ENCODE measurements around the gene ZRANB1.

Gene ZRANB1

DNA sequence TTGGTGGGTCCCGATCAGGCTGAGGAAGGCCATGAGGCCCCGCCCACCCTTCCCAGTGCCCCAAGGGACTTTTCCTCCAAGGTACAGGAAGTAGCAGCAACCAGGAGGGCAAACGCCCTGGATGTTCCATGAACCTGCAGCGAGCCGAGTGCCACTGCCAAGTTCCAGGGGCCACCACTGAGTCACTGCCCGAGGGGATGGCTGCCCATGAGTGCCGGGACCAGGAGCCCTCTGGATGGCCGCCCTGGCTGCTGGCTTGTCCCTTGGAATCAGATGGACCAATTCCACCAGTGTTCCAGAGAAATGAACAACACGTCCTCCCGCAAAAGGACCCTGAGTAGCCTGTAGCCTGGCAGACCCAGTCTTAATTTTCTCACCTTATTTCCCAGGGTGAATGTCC is 74.2 kb downstream of the ZRANB1 start:
- TF ChIP-seq ELF4 (IDR thresholded peaks at IDR 0.05) (no peak), HDGF (IDR thresholded peaks at IDR 0.05; ENCODE audit: borderline replicate concordance) (no peak), ZNF384 (IDR thresholded peaks at IDR 0.05) (no peak), NFRKB (IDR thresholded peaks at IDR 0.05) (no peak), FOXA1 (IDR thresholded peaks at IDR 0.05) (no peak), TARDBP (IDR thresholded peaks at IDR 0.05) (no peak)
- POLR2A ChIA-PET = no interaction called here
- CTCF ChIA-PET = no interaction called here
- DNase-seq (ENCODE audit: extremely low spot score) = no peak

DNA sequence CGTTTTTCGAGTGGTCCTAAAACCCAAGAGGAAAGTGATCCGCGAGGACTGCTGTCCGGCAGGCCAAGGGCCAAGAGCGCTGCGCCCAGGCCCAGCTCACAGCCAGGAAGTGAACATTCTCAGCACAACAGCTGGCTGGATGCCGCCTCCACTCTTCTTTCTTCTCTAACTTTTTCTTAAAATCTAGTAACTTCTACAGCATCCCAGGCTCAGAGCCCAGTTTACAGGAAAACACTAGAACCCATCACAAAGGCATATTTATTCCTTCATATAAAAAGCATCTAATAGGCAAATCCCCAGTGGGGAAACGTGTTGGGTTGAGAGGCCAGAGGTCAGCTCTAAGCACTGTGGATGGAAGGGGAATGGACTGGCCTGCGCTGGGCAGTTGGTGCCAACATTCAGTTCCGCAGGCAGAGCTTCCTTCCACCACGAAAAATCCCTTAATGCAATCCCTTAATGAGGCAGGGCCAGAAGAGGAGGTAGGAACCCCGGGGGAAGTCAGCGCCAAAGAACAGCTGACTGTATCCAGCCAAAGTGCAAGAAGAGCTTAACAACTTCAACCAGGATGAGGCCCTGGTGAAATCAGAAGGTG is 74.8 kb downstream of the ZRANB1 start:
- DNase-seq (ENCODE audit: extremely low spot score) = no peak
- TF ChIP-seq TARDBP (IDR thresholded peaks at IDR 0.05) (no peak), BHLHE40 (IDR thresholded peaks at IDR 0.05; ENCODE audit: borderline replicate concordance) (no peak), LEF1 (IDR thresholded peaks at IDR 0.05; ENCODE audit: borderline replicate concordance) (no peak), CTBP1 (IDR thresholded peaks at IDR 0.05; ENCODE audit: borderline replicate concordance) (no peak), FOXA1 (IDR thresholded peaks at IDR 0.05) (no peak), SUZ12 (IDR thresholded peaks at IDR 0.05) (no peak), ARNT (IDR thresholded peaks at IDR 0.05) (no peak), FOXM1 (IDR thresholded peaks at IDR 0.05; ENCODE audit: borderline replicate concordance) (no peak), FOXK2 (IDR thresholded peaks at IDR 0.05) (no peak), ZNF384 (IDR thresholded peaks at IDR 0.05) (no peak), SP1 (IDR thresholded peaks at IDR 0.05) (no peak)
- TF ChIP-seq, protein P1, sequence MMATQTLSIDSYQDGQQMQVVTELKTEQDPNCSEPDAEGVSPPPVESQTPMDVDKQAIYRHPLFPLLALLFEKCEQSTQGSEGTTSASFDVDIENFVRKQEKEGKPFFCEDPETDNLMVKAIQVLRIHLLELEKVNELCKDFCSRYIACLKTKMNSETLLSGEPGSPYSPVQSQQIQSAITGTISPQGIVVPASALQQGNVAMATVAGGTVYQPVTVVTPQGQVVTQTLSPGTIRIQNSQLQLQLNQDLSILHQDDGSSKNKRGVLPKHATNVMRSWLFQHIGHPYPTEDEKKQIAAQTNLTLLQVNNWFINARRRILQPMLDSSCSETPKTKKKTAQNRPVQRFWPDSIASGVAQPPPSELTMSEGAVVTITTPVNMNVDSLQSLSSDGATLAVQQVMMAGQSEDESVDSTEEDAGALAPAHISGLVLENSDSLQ (IDR thresholded peaks at IDR 0.05) = no peak
- ChIA-PET POLR2A (no interaction called here), CTCF (no interaction called here)

DNA sequence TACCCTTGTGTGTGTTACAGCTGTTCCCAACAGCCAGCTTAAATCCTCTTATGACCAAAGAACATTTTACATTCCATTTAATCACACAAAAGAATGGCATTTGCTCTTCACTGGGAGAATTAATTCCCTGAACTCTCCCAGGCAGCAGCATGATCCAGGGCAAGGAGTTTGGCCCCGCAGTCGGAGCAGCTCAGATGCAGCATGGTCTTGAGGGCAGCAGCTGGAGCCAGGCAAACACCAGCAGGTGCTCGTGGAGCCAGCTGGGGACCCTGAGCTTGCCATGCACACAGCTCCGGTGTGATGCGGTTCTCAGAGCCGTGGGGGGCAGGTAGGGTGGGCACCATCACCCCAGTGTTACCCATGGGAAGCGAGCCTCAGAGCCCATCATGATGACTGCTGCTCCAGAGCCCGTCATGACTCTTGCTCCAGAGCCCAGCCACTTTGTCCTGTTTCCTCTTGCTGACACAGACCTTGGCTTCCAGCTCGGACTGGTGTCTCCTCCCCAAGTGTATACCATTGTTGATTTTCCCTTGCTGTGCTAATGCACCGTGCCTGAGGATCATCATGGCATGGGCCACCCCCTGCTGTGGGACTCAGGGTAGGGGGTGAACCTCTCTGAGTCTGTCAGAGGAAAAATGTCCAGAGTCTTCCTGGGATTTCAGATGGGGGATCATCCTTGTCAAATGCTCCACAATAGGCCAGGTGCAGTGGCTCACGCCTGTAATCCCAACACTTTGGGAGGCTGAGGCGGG is 75.8 kb downstream of the ZRANB1 start:
- DNase-seq (ENCODE audit: extremely low spot score) = no peak
- ChIA-PET CTCF (no interaction called here), POLR2A (no interaction called here)
- no peak for TF ChIP-seq ZNF384 (IDR thresholded peaks at IDR 0.05)
- TF ChIP-seq LEF1 (IDR thresholded peaks at IDR 0.05; ENCODE audit: borderline replicate concordance) = no peak
- TF ChIP-seq, protein P1 (IDR thresholded peaks at IDR 0.05) = no peak
- TF ChIP-seq ELF4 (IDR thresholded peaks at IDR 0.05) = no peak
- TF ChIP-seq NFRKB (IDR thresholded peaks at IDR 0.05) = no peak
- no peak for TF ChIP-seq FOXM1 (IDR thresholded peaks at IDR 0.05; ENCODE audit: borderline replicate concordance)
- no peak for TF ChIP-seq BHLHE40 (IDR thresholded peaks at IDR 0.05; ENCODE audit: borderline replicate concordance)
- no peak for TF ChIP-seq FOXA1 (IDR thresholded peaks at IDR 0.05)
- TF ChIP-seq ARNT (IDR thresholded peaks at IDR 0.05) = no peak
- TF ChIP-seq CTBP1 (IDR thresholded peaks at IDR 0.05; ENCODE audit: borderline replicate concordance) = no peak
- TF ChIP-seq SP1 (IDR thresholded peaks at IDR 0.05) = no peak
- TF ChIP-seq L3MBTL2 (conservative IDR thresholded peaks at IDR 0.05) = no peak
- TF ChIP-seq SUZ12 (IDR thresholded peaks at IDR 0.05) = no peak
- no peak for TF ChIP-seq HDGF (IDR thresholded peaks at IDR 0.05; ENCODE audit: borderline replicate concordance)
- TF ChIP-seq FOXK2 (IDR thresholded peaks at IDR 0.05) = no peak
- no peak for TF ChIP-seq TARDBP (IDR thresholded peaks at IDR 0.05)

DNA sequence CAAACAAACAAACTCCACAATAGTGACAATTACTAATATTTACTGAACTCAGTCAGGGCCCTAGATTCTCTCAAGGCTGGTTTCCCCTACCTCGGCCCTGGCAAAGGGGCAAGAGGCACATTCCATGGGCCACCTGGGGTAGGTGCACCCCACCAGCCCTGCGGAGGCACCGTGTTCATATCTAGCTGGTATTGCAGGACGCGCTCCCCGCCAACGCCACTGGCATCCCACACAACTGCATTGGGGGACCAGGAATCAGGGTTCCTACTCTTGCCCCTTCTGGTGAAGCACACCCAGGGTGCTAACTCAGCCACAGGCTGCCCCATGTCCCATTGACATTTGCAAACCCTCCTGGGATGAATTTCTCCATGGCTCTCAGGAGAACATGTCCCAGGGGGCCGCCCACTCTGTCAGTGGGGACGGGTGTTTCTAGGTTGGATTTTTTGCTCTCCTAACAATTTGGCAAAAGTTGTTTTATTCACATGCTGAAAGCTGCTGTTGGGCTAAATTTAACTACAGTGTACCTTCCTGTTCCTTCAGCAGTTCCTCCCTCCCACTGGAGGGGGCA is 76.7 kb downstream of the ZRANB1 start:
- ChIA-PET CTCF (no interaction called here), POLR2A (no interaction called here)

DNA sequence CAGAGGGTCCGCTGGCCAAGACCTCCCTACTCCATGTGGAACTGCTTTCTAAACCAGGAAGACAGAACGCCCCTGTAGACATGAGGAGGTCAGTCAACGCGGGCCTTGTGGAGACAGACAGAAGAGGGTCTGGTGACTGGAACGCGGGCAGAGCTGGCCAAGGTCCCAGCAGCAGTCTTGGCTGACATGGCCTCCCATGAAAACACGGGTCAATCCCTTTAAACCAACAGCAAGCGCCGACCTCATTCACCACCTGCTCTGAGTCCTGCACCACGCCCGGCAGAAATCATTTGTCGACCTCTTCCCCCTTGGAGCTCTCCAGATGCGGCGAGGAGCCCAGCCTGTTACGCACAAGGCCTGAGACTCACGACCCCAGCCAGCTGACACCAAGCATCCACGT is 78.5 kb downstream of the ZRANB1 start:
- no peak for DNase-seq (ENCODE audit: extremely low spot score)
- TF ChIP-seq NFRKB (IDR thresholded peaks at IDR 0.05) = no peak
- ChIA-PET CTCF (no interaction called here), POLR2A (interaction anchor here (1.2 kb wide), 1 partner anchor 13 kb away, joined by 4 read pairs; no protein-coding TSS in a partner anchor)

More for the DNA sequence above, 76.7 kb downstream of the ZRANB1 start:
- DNase-seq (ENCODE audit: extremely low spot score) = no peak
- TF ChIP-seq BHLHE40 (IDR thresholded peaks at IDR 0.05; ENCODE audit: borderline replicate concordance) = no peak
- no peak for TF ChIP-seq NFRKB (IDR thresholded peaks at IDR 0.05)
- TF ChIP-seq, protein P1 (IDR thresholded peaks at IDR 0.05) = no peak

DNA sequence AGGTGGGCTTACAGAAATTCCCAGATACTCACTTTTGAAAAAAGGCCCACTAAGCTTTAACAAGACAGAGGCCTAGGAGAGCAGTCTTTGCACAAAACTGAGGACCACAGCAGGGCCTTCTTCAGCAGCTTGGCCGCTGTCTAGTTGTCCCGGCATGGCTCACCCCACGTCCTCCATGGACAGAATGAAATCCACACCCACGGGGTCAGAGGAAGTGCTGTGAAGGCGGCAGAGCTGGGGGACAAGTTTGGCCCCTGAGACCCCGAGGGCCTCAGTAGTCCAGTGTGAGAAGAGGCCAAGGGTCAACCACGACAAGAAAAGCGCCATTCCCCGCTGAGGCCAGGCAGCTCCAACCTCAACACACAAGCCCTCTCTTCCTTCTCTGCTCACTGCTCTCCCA is 78.9 kb downstream of the ZRANB1 start:
- no peak for TF ChIP-seq HDGF (IDR thresholded peaks at IDR 0.05; ENCODE audit: borderline replicate concordance)
- TF ChIP-seq FOXM1 (IDR thresholded peaks at IDR 0.05; ENCODE audit: borderline replicate concordance) = no peak
- TF ChIP-seq SP1 (IDR thresholded peaks at IDR 0.05) = no peak
- no peak for TF ChIP-seq ZNF384 (IDR thresholded peaks at IDR 0.05)
- TF ChIP-seq ELF4 (IDR thresholded peaks at IDR 0.05) = no peak
- TF ChIP-seq LEF1 (IDR thresholded peaks at IDR 0.05; ENCODE audit: borderline replicate concordance) = no peak
- TF ChIP-seq BHLHE40 (IDR thresholded peaks at IDR 0.05; ENCODE audit: borderline replicate concordance) = no peak
- TF ChIP-seq CTBP1 (IDR thresholded peaks at IDR 0.05; ENCODE audit: borderline replicate concordance) = no peak
- TF ChIP-seq ARNT (IDR thresholded peaks at IDR 0.05) = no peak
- POLR2A ChIA-PET = interaction anchor here (1.2 kb wide), 1 partner anchor 14 kb away, joined by 4 read pairs; no protein-coding TSS in a partner anchor
- DNase-seq (ENCODE audit: extremely low spot score) = no peak
- CTCF ChIA-PET = no interaction called here
